ENCODE measurements around the gene SGCA. TPM values are rescaled to one million over a fixed set of nuclear protein-coding genes. Genes with fewer than 3 reads are reported as not detected.

The SGCA gene
- total and polyA plus RNA-seq, 2 donors (not counting 3 experiments of a cell fraction or from before 2014, with no cell fraction given) = not detected

- H3K79me2 ChIP-seq (ENCODE audit: control insufficient read depth, insufficient read depth, low read length) = no peaks in the 10 kb centered on the region
- H2AFZ ChIP-seq (ENCODE audit: low read depth, low read length) = peak overlapping the region; percentile 24
- no peaks in the 10 kb centered on the region for H3K9me3 ChIP-seq (replicated peaks; ENCODE audit: control insufficient read depth, insufficient read depth, low read length)
- H3K4me3 ChIP-seq (replicated peaks in 1 of 3; ENCODE audit: insufficient read depth in 1 of 3, low read depth in 1 of 3, low read length in 3 of 3) = peak overlapping the region; percentile 3 to 53 (median 31)
- peak; percentile 31 for DNase-seq (ENCODE audit: low read depth, low spot score)
- BruUV-seq (replicated peaks) = no TSS peak
- H3K36me3 ChIP-seq (ENCODE audit: control insufficient read depth in 2 of 2, extremely low read depth in 1 of 2, insufficient read depth in 2 of 2, low read length in 2 of 2) = no peaks in the 10 kb centered on the region
- ChIA-PET CTCF (interaction anchor here (0.7 to 3.9 kb wide), 3 partner anchors 12 to 164 kb away, joined by 3 to 15 read pairs (median 3); no protein-coding TSS in a partner anchor), POLR2A (no interaction called here)
- TF ChIP-seq POLR2A (IDR thresholded peaks at IDR 0.05; ENCODE audit: low read depth, low read length) (peak; percentile 51), EZH2 (IDR thresholded peaks at IDR 0.05; ENCODE audit: borderline replicate concordance, low read depth, low read length, severe bottlenecking) (no peak), POLR2AphosphoS5 (IDR thresholded peaks at IDR 0.05; ENCODE audit: insufficient read depth, low read depth, low read length) (no peak)
- intact Hi-C loops (cut with micrococcal nuclease) (loop anchor here (1.0 kb wide), 1 partner anchor 33 kb away; the partner anchor contains the start of gene PDK2), dilution Hi-C loops (cut with MboI; ENCODE audit: extremely low pct_ligation_motif_present, low sequenced_read_pairs) (no loop called here)
- FAIRE-seq = peak; percentile 90
- peak overlapping the region; percentile 21 for H3K9ac ChIP-seq (replicated peaks; ENCODE audit: extremely low read depth, insufficient read depth, low read length)
- H3K9me1 ChIP-seq (replicated peaks; ENCODE audit: control insufficient read depth, extremely low read depth, insufficient read depth, low read length) = no peaks in the 10 kb centered on the region
- no peaks in the 10 kb centered on the region for H4K20me1 ChIP-seq (replicated peaks; ENCODE audit: control insufficient read depth, extremely low read depth, insufficient read depth, low read length)
- H3K27me3 ChIP-seq (ENCODE audit: control insufficient read depth in 2 of 2, insufficient read depth in 2 of 2, low read length in 2 of 2) = no peaks in the 10 kb centered on the region
- H3K4me2 ChIP-seq (ENCODE audit: insufficient read depth, low read length) = peak overlapping the region; percentile 87
- peaks cover 26% of the 10 kb centered on the region for H3K4me1 ChIP-seq (ENCODE audit: control insufficient read depth, extremely low read depth, insufficient read depth, low read length)
- H3K27ac ChIP-seq (ENCODE audit: insufficient read depth, low read depth, low read length) = peak overlapping the region; percentile 56
Observed at GRCh38 chr17:50128441-50129352, 37.1 kb upstream of the SGCA start.

GRCh38 chr17:50129353-50129727 is 36.5 kb upstream of the SGCA start:
- peaks cover 21% of the 10 kb centered on the region for H3K4me1 ChIP-seq (ENCODE audit: control insufficient read depth, extremely low read depth, insufficient read depth, low read length)
- peak overlapping the region in 2 of 3 experiments; percentile 22 to 53 for H3K4me3 ChIP-seq (replicated peaks in 1 of 3; ENCODE audit: insufficient read depth in 1 of 3, low read depth in 1 of 3, low read length in 3 of 3)
- no peaks in the 10 kb centered on the region for H4K20me1 ChIP-seq (replicated peaks; ENCODE audit: control insufficient read depth, extremely low read depth, insufficient read depth, low read length)
- TF ChIP-seq GATA2 (IDR thresholded peaks at IDR 0.05; ENCODE audit: insufficient read depth, insufficient read length, low read depth, low read length) = no peak
- no peak for TF ChIP-seq JUN (IDR thresholded peaks at IDR 0.05; ENCODE audit: borderline replicate concordance, insufficient read depth, insufficient read length, low read depth)
- TF ChIP-seq POLR2AphosphoS5 (IDR thresholded peaks at IDR 0.05; ENCODE audit: insufficient read depth, low read depth, low read length) = no peak
- TF ChIP-seq EZH2 (IDR thresholded peaks at IDR 0.05; ENCODE audit: borderline replicate concordance, low read depth, low read length, severe bottlenecking) = no peak
- TF ChIP-seq FOS (IDR thresholded peaks at IDR 0.05; ENCODE audit: borderline replicate concordance, insufficient read depth, low read length) = no peak
- TF ChIP-seq MAX (IDR thresholded peaks at IDR 0.05; ENCODE audit: insufficient read depth, insufficient read length) = no peak
- no peak for TF ChIP-seq MYC (IDR thresholded peaks at IDR 0.05; ENCODE audit: low read depth, low read length)
- TF ChIP-seq POLR2A (IDR thresholded peaks at IDR 0.05; ENCODE audit: low read depth, low read length) = no peak
- TF ChIP-seq CTCF (IDR thresholded peaks at IDR 0.05; ENCODE audit: extremely low read depth in 1 of 2, insufficient read depth in 1 of 2, low read depth in 1 of 2, low read length in 2 of 2) = no peak
- H3K9me1 ChIP-seq (replicated peaks; ENCODE audit: control insufficient read depth, extremely low read depth, insufficient read depth, low read length) = no peaks in the 10 kb centered on the region
- DNase-seq (ENCODE audit: low read depth, low spot score) (no peak), FAIRE-seq (no peak)
- no TSS peak for BruUV-seq (replicated peaks)
- dilution Hi-C loops (cut with MboI; ENCODE audit: extremely low pct_ligation_motif_present, low sequenced_read_pairs) (no loop called here), intact Hi-C loops (cut with micrococcal nuclease) (no loop called here)
- CTCF ChIA-PET = interaction anchor here (0.7 to 3.9 kb wide), 9 partner anchors 11 to 163 kb away, joined by 3 to 37 read pairs (median 8); no protein-coding TSS in a partner anchor
- POLR2A ChIA-PET = no interaction called here
- H3K9me3 ChIP-seq (replicated peaks; ENCODE audit: control insufficient read depth, insufficient read depth, low read length) = no peaks in the 10 kb centered on the region
- H3K36me3 ChIP-seq (ENCODE audit: control insufficient read depth in 2 of 2, extremely low read depth in 1 of 2, insufficient read depth in 2 of 2, low read length in 2 of 2) = peaks cover 0 to 2% of the 10 kb centered on the region in 2 experiments
- no peak overlapping the region for H3K9ac ChIP-seq (replicated peaks; ENCODE audit: extremely low read depth, insufficient read depth, low read length)
- no peak overlapping the region for H3K27ac ChIP-seq (ENCODE audit: insufficient read depth, low read depth, low read length)
- H2AFZ ChIP-seq (ENCODE audit: low read depth, low read length) = peak overlapping the region; percentile 40
- H3K27me3 ChIP-seq (ENCODE audit: control insufficient read depth in 2 of 2, insufficient read depth in 2 of 2, low read length in 2 of 2) = no peaks in the 10 kb centered on the region
- H3K4me2 ChIP-seq (ENCODE audit: insufficient read depth, low read length) = no peak overlapping the region
- H3K79me2 ChIP-seq (ENCODE audit: control insufficient read depth, insufficient read depth, low read length) = no peaks in the 10 kb centered on the region

Measured in endothelial cell of umbilical vein (primary cell).